Glutamatergic neuron (in vitro differentiated cells): ENCODE measurements around the gene IKBKE. TPM values are rescaled to one million over a fixed set of nuclear protein-coding genes. Genes with fewer than 3 reads are reported as not detected.
A peak's percentile ranks its signal among the peaks of the same experiment; 100 is the strongest.

Experiments
- DNase-seq: peaks from one replicate; pipeline ENCODE4 v3.0.0; 2022
- H3K27ac Mint-ChIP-seq: one replicate; pipeline ENCODE4 v1.8.0; 2020; ENCODE audit warnings: mild to moderate bottlenecking, mixed read lengths, inconsistent platforms; ENCODE audit not compliant: unreplicated experiment
- H3K27me3 Mint-ChIP-seq: one replicate; pipeline ENCODE4 v1.8.0; 2020; ENCODE audit warnings: mild to moderate bottlenecking, moderate library complexity, mixed read lengths, inconsistent platforms; ENCODE audit not compliant: unreplicated experiment
- H3K36me3 Mint-ChIP-seq: one replicate; pipeline ENCODE4 v1.8.0; 2020; ENCODE audit warnings: mild to moderate bottlenecking, mixed read lengths, inconsistent platforms; ENCODE audit not compliant: unreplicated experiment
- H3K4me1 Mint-ChIP-seq: one replicate; pipeline ENCODE4 v1.8.0; 2020; ENCODE audit warnings: mild to moderate bottlenecking, low read depth, mixed read lengths, inconsistent platforms; ENCODE audit not compliant: unreplicated experiment
- H3K4me3 Mint-ChIP-seq: one replicate; pipeline ENCODE4 v1.8.0; 2020; ENCODE audit warnings: mild to moderate bottlenecking, mixed read lengths, inconsistent platforms; ENCODE audit not compliant: unreplicated experiment
- H3K9me3 Mint-ChIP-seq: one replicate; pipeline ENCODE4 v1.8.0; 2020; ENCODE audit warnings: mild to moderate bottlenecking, moderate library complexity, mixed read lengths, inconsistent platforms; ENCODE audit not compliant: unreplicated experiment
- CTCF ChIP-seq: fragments of 200-600 bp; sonication (generic); IDR thresholded peaks from one replicate; pipeline ENCODE4 v1.5.0; 2021; ENCODE audit not compliant: partially characterized antibody, unreplicated experiment
- total RNA-seq: library from RNA; stranded (reverse); fragmentation: NEBNext Ultra II Directional; extraction: Animal tissue kit (Norgen Biotek cat#: 25700); gene quantifications from one replicate; pipeline ENCODE4 v1.2.1, GENCODE V29; 2021; ENCODE audit not compliant: unreplicated experiment

IKBKE gene
- total RNA-seq, 1 donor from 2014 or later, result 0.20 TPM

- Mint-ChIP-seq H3K4me3 (no peak overlapping the region), H3K36me3 (no peaks in the 10 kb centered on the region), H3K27me3 (peaks cover 26% of the 10 kb centered on the region), H3K27ac (no peak overlapping the region), H3K4me1 (peaks cover 30% of the 10 kb centered on the region), H3K9me3 (peaks cover 6% of the 10 kb centered on the region)
- DNase-seq, result peak; percentile 30
- TF ChIP-seq CTCF, result no peak
Observed at GRCh38 chr1:206506405-206507283, 36.4 kb downstream of the IKBKE start.

GRCh38 chr1:206507284-206508129 lies 37.2 kb downstream of the IKBKE start, which contains the start of gene RASSF5:
Gene RASSF5 (plus strand): TSS chr1:206507531. CDS start chr1:206507603, 72 bp downstream.
- peaks cover 22% of the 10 kb centered on the region for H3K27me3 Mint-ChIP-seq
- no peak for TF ChIP-seq CTCF
- no peaks in the 10 kb centered on the region for H3K36me3 Mint-ChIP-seq
- no peak within 1 kb of the TSS for H3K27ac Mint-ChIP-seq
- DNase-seq, result peak; percentile 56
- H3K4me1 Mint-ChIP-seq, result peaks cover 39% of the 10 kb centered on the region
- peaks cover 7% of the 10 kb centered on the region for H3K9me3 Mint-ChIP-seq
- peak within 1 kb of the TSS; percentile 83 for H3K4me3 Mint-ChIP-seq

GRCh38 chr1:206508130-206508889 lies 38.0 kb downstream of the IKBKE start:
- no peak overlapping the region for H3K27ac Mint-ChIP-seq
- peaks cover 7% of the 10 kb centered on the region for H3K9me3 Mint-ChIP-seq
- H3K4me1 Mint-ChIP-seq, result peaks cover 41% of the 10 kb centered on the region
- H3K36me3 Mint-ChIP-seq, result no peaks in the 10 kb centered on the region
- peaks cover 22% of the 10 kb centered on the region for H3K27me3 Mint-ChIP-seq
- no peak for TF ChIP-seq CTCF
- no peak for DNase-seq
- peak overlapping the region; percentile 83 for H3K4me3 Mint-ChIP-seq

- Mint-ChIP-seq H3K4me1 (peaks cover 48% of the 10 kb centered on the region), H3K36me3 (no peaks in the 10 kb centered on the region), H3K27ac (no peak overlapping the region), H3K27me3 (peaks cover 22% of the 10 kb centered on the region), H3K9me3 (peaks cover 7% of the 10 kb centered on the region), H3K4me3 (peak overlapping the region; percentile 83)
- DNase-seq, result no peak
- no peak for TF ChIP-seq CTCF
Observed at GRCh38 chr1:206508956-206509355, 38.7 kb downstream of the IKBKE start.
